Measurements from ENCODE around the gene SESTD1.

DNA sequence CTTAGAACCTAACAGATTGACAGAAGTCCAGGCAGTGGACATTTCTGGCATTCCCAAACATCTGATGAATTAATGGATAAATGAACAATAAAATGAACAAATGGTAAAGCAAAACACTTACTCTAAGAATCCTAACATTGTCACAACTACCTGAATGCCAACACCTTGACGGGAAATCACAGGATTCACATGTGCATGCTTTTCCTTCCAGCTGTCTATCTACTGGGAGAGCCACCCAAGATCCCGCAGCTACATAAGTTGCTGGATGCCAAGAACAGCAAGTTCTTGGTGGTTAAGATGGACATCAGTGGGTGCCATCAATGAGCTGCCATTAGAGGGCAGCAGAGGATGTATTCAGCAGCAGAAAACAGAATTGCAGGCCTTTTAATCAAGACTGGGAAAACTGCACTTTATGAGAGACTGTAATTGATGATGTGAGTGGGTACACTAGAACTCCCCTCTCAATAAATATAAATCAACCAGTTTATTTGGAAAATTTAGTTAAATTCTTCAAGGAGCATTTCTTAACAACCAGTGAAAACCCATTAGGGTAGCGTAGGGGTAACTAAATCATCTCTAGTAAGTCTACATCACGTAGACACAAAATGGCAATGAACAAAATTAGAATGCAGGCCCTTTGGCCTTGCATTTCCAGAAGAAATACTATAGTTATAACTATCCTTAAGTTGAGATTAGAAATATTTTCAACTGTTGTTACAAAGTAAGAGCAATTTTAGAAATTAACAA lies 45.6 kb downstream of the SESTD1 start:
- no peak for TF ChIP-seq POLR2G (IDR thresholded peaks at IDR 0.05; ENCODE audit: low read depth, low read length)
- TF ChIP-seq, protein P1, sequence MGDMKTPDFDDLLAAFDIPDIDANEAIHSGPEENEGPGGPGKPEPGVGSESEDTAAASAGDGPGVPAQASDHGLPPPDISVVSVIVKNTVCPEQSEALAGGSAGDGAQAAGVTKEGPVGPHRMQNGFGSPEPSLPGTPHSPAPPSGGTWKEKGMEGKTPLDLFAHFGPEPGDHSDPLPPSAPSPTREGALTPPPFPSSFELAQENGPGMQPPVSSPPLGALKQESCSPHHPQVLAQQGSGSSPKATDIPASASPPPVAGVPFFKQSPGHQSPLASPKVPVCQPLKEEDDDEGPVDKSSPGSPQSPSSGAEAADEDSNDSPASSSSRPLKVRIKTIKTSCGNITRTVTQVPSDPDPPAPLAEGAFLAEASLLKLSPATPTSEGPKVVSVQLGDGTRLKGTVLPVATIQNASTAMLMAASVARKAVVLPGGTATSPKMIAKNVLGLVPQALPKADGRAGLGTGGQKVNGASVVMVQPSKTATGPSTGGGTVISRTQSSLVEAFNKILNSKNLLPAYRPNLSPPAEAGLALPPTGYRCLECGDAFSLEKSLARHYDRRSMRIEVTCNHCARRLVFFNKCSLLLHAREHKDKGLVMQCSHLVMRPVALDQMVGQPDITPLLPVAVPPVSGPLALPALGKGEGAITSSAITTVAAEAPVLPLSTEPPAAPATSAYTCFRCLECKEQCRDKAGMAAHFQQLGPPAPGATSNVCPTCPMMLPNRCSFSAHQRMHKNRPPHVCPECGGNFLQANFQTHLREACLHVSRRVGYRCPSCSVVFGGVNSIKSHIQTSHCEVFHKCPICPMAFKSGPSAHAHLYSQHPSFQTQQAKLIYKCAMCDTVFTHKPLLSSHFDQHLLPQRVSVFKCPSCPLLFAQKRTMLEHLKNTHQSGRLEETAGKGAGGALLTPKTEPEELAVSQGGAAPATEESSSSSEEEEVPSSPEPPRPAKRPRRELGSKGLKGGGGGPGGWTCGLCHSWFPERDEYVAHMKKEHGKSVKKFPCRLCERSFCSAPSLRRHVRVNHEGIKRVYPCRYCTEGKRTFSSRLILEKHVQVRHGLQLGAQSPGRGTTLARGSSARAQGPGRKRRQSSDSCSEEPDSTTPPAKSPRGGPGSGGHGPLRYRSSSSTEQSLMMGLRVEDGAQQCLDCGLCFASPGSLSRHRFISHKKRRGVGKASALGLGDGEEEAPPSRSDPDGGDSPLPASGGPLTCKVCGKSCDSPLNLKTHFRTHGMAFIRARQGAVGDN (CRISPR knock-in tag; IDR thresholded peaks at IDR 0.05): no peak
- peak; percentile 26; the same call in 1 of the 2 replicates for TF ChIP-seq NCOA2 (CRISPR knock-in tag; IDR thresholded peaks at IDR 0.05)
- TF ChIP-seq, protein P2, sequence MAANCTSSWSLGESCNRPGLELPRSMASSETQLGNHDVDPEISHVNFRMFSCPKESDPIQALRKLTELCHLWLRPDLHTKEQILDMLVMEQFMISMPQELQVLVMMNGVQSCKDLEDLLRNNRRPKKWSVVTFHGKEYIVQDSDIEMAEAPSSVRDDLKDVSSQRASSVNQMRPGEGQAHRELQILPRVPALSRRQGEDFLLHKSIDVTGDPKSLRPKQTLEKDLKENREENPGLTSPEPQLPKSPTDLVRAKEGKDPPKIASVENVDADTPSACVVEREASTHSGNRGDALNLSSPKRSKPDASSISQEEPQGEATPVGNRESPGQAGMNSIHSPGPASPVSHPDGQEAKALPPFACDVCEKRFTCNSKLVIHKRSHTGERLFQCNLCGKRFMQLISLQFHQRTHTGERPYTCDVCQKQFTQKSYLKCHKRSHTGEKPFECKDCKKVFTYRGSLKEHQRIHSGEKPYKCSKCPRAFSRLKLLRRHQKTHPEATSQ (CRISPR knock-in tag; IDR thresholded peaks at IDR 0.05; ENCODE audit: borderline replicate concordance): no peak
- TF ChIP-seq, protein P3, sequence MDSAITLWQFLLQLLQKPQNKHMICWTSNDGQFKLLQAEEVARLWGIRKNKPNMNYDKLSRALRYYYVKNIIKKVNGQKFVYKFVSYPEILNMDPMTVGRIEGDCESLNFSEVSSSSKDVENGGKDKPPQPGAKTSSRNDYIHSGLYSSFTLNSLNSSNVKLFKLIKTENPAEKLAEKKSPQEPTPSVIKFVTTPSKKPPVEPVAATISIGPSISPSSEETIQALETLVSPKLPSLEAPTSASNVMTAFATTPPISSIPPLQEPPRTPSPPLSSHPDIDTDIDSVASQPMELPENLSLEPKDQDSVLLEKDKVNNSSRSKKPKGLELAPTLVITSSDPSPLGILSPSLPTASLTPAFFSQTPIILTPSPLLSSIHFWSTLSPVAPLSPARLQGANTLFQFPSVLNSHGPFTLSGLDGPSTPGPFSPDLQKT (CRISPR knock-in tag; IDR thresholded peaks at IDR 0.05; ENCODE audit: borderline replicate concordance): no peak

Data from HepG2 (cell line).